BLaER1 treated with 17β-estradiol and CSF1 and Interleukin-3, amounts not matched to agents 10 nM and 100 nM (cell line): Measurements from ENCODE around the gene PHACTR2.
"Not testable (repeated sequence)": the region's sequence is repeated elsewhere in the genome, so short reads cannot be mapped to it uniquely, and the experiment has no call there.

Experiments
- H3K27ac ChIP-seq, 11 experiments: shearing (Covaris generic); formaldehyde crosslinking; 2 replicates each; pipeline ENCODE4 v1.8.1; 2022
- H3K27me3 ChIP-seq, 11 experiments: shearing (Covaris generic); formaldehyde crosslinking; 2 replicates each; pipeline ENCODE4 v1.8.1; 2022
- H3K36me3 ChIP-seq, 11 experiments: shearing (Covaris generic); formaldehyde crosslinking; 2 replicates each; pipeline ENCODE4 v1.8.1; 2022
- H3K4me1 ChIP-seq, 10 experiments: shearing (Covaris generic); formaldehyde crosslinking; 2 replicates each; pipeline ENCODE4 v1.8.1; 2022
- H3K4me2 ChIP-seq, 11 experiments: shearing (Covaris generic); formaldehyde crosslinking; 2 replicates each; pipeline ENCODE4 v1.8.1; 2022
- H3K4me3 ChIP-seq, 10 experiments: shearing (Covaris generic); formaldehyde crosslinking; 2 replicates each; pipeline ENCODE4 v1.8.1; 2022
- H3K9ac ChIP-seq, 11 experiments: shearing (Covaris generic); formaldehyde crosslinking; 2 replicates each; pipeline ENCODE4 v1.8.1; 2022
- H3K9me3 ChIP-seq, 11 experiments: shearing (Covaris generic); formaldehyde crosslinking; replicated peaks in 1 of 11; 2 replicates each; pipeline ENCODE4 v1.8.1; 2022
- H4K20me1 ChIP-seq, 11 experiments: shearing (Covaris generic); formaldehyde crosslinking; 2 replicates each; pipeline ENCODE4 v1.8.1; 2022
- Cebpa-rat ChIP-seq, 11 experiments: shearing (Covaris generic); IDR thresholded peaks; 2 replicates each; pipeline ENCODE4 v1.8.1; 2022

Gene PHACTR2

GRCh38 chr6:143772116-143773086 lies 94.6 kb downstream of the PHACTR2 start:
- H3K4me3 ChIP-seq: no peak overlapping the region
- H3K4me1 ChIP-seq: peaks cover 0 to 18% (median 0%) of the 10 kb centered on the region in 10 experiments; a peak in 4 of 20 replicates
- no peak for TF ChIP-seq Cebpa-rat (IDR thresholded peaks at IDR 0.05)
- H3K9ac ChIP-seq: no peak overlapping the region
- H3K27me3 ChIP-seq: no peaks in the 10 kb centered on the region
- H4K20me1 ChIP-seq: no peaks in the 10 kb centered on the region
- no peaks in the 10 kb centered on the region for H3K9me3 ChIP-seq
- H3K4me2 ChIP-seq: peak overlapping the region in 3 of 11 experiments; percentile 4 to 35 (median 6); a peak in 4 of 22 replicates
- H3K36me3 ChIP-seq: peaks cover 0 to 56% (median 8%) of the 10 kb centered on the region in 11 experiments; a peak in 10 of 22 replicates
- no peak overlapping the region for H3K27ac ChIP-seq

GRCh38 chr6:143773506-143774150 lies 95.9 kb downstream of the PHACTR2 start:
- no peaks in the 10 kb centered on the region for H3K27me3 ChIP-seq
- H3K9me3 ChIP-seq: no peaks in the 10 kb centered on the region
- H4K20me1 ChIP-seq: no peaks in the 10 kb centered on the region
- no peak overlapping the region for H3K4me3 ChIP-seq
- no peak overlapping the region for H3K9ac ChIP-seq
- peaks cover 0 to 55% (median 8%) of the 10 kb centered on the region in 11 experiments; a peak in 10 of 22 replicates for H3K36me3 ChIP-seq
- peak overlapping the region in 2 of 11 experiments; percentile 33 to 46; a peak in 3 of 22 replicates for H3K4me2 ChIP-seq
- no peak overlapping the region for H3K27ac ChIP-seq
- peaks cover 0 to 18% (median 0%) of the 10 kb centered on the region in 10 experiments; a peak in 4 of 20 replicates for H3K4me1 ChIP-seq
- TF ChIP-seq Cebpa-rat (IDR thresholded peaks at IDR 0.05): 0 out of 22 replicates have a peak, but pooled peaks of 1 of the 11 experiments have one; percentile 7

- no peaks in the 10 kb centered on the region for H3K27me3 ChIP-seq
- H3K9ac ChIP-seq: no peak overlapping the region
- H3K9me3 ChIP-seq: no peaks in the 10 kb centered on the region
- H4K20me1 ChIP-seq: no peaks in the 10 kb centered on the region
- H3K27ac ChIP-seq: no peak overlapping the region
- peaks cover 0 to 57% (median 13%) of the 10 kb centered on the region in 11 experiments; a peak in 11 of 22 replicates for H3K36me3 ChIP-seq
- no peak overlapping the region for H3K4me3 ChIP-seq
- no peak for TF ChIP-seq Cebpa-rat (IDR thresholded peaks at IDR 0.05)
- peaks cover 0 to 18% (median 0%) of the 10 kb centered on the region in 10 experiments; a peak in 4 of 20 replicates for H3K4me1 ChIP-seq
- H3K4me2 ChIP-seq: no peak overlapping the region
Measured at GRCh38 chr6:143774347-143774746, 96.6 kb downstream of the PHACTR2 start.

GRCh38 chr6:143775336-143775735 lies 97.6 kb downstream of the PHACTR2 start:
- no peaks in the 10 kb centered on the region for H3K9me3 ChIP-seq
- no peaks in the 10 kb centered on the region for H4K20me1 ChIP-seq
- H3K27me3 ChIP-seq: no peaks in the 10 kb centered on the region
- no peak overlapping the region for H3K4me3 ChIP-seq
- H3K27ac ChIP-seq: no peak overlapping the region
- TF ChIP-seq Cebpa-rat (IDR thresholded peaks at IDR 0.05): no peak
- no peak overlapping the region for H3K9ac ChIP-seq
- peaks cover 0 to 18% (median 0%) of the 10 kb centered on the region in 10 experiments; a peak in 4 of 20 replicates for H3K4me1 ChIP-seq
- H3K4me2 ChIP-seq: no peak overlapping the region
- H3K36me3 ChIP-seq: peaks cover 0 to 61% (median 12%) of the 10 kb centered on the region in 11 experiments; a peak in 11 of 22 replicates

GRCh38 chr6:143778926-143779325 lies 101.2 kb downstream of the PHACTR2 start:
- H3K4me2 ChIP-seq: no peak overlapping the region
- H3K4me3 ChIP-seq: no peak overlapping the region
- H3K4me1 ChIP-seq: peaks cover 0 to 12% (median 0%) of the 10 kb centered on the region in 10 experiments; a peak in 4 of 20 replicates
- no peak for TF ChIP-seq Cebpa-rat (IDR thresholded peaks at IDR 0.05)
- H3K9ac ChIP-seq: no peak overlapping the region
- H3K27me3 ChIP-seq: no peaks in the 10 kb centered on the region
- no peaks in the 10 kb centered on the region; a peak in 1 of 22 replicates for H3K9me3 ChIP-seq
- H3K27ac ChIP-seq: no peak overlapping the region
- H3K36me3 ChIP-seq: peaks cover 0 to 61% (median 16%) of the 10 kb centered on the region in 11 experiments; a peak in 10 of 22 replicates
- no peaks in the 10 kb centered on the region for H4K20me1 ChIP-seq

- no peak for TF ChIP-seq Cebpa-rat (IDR thresholded peaks at IDR 0.05)
- Histone ChIP-seq H4K20me1 (no peaks in the 10 kb centered on the region), H3K9me3 (peaks cover 22 to 35% (median 32%) of the 10 kb centered on the region in 11 experiments), H3K4me2 (peak overlapping the region in 2 of 11 experiments; percentile 25 to 27; a peak in 2 of 22 replicates), H3K4me1 (peaks cover 0 to 12% (median 0%) of the 10 kb centered on the region in 10 experiments; a peak in 4 of 20 replicates), H3K27ac (peak overlapping the region in 2 of 11 experiments; percentile 29 to 48; a peak in 3 of 22 replicates), H3K9ac (no peak overlapping the region), H3K27me3 (no peaks in the 10 kb centered on the region), H3K36me3 (peaks cover 0 to 66% (median 35%) of the 10 kb centered on the region in 11 experiments; a peak in 16 of 22 replicates), H3K4me3 (no peak overlapping the region)
Measured at GRCh38 chr6:143782481-143782880, 104.7 kb downstream of the PHACTR2 start.

- peak overlapping the region in 2 of 11 experiments; percentile 25 to 27; a peak in 3 of 22 replicates for H3K4me2 ChIP-seq
- no peaks in the 10 kb centered on the region for H3K27me3 ChIP-seq
- peaks cover 0 to 62% (median 35%) of the 10 kb centered on the region in 11 experiments; a peak in 16 of 22 replicates for H3K36me3 ChIP-seq
- H4K20me1 ChIP-seq: no peaks in the 10 kb centered on the region
- H3K9me3 ChIP-seq: peaks cover 22 to 36% (median 32%) of the 10 kb centered on the region in 11 experiments
- H3K27ac ChIP-seq: peak overlapping the region in 2 of 11 experiments; percentile 29 to 48; a peak in 3 of 22 replicates
- H3K4me3 ChIP-seq: no peak overlapping the region
- peaks cover 0 to 12% (median 0%) of the 10 kb centered on the region in 10 experiments; a peak in 4 of 20 replicates for H3K4me1 ChIP-seq
- no peak for TF ChIP-seq Cebpa-rat (IDR thresholded peaks at IDR 0.05)
- no peak overlapping the region for H3K9ac ChIP-seq
Measured at GRCh38 chr6:143783077-143783476, 105.3 kb downstream of the PHACTR2 start.

GRCh38 chr6:143784316-143784715 lies 106.6 kb downstream of the PHACTR2 start:
- Histone ChIP-seq H3K4me2 (no peak overlapping the region), H3K4me1 (peaks cover 0 to 12% (median 0%) of the 10 kb centered on the region in 10 experiments; a peak in 4 of 20 replicates), H3K4me3 (no peak overlapping the region), H4K20me1 (no peaks in the 10 kb centered on the region), H3K27ac (no peak overlapping the region), H3K9me3 (peaks cover 22 to 36% (median 32%) of the 10 kb centered on the region in 11 experiments), H3K9ac (no peak overlapping the region), H3K36me3 (peaks cover 0 to 64% (median 29%) of the 10 kb centered on the region in 11 experiments; a peak in 16 of 22 replicates), H3K27me3 (no peaks in the 10 kb centered on the region)
- no peak for TF ChIP-seq Cebpa-rat (IDR thresholded peaks at IDR 0.05)

GRCh38 chr6:143786371-143786770 lies 108.6 kb downstream of the PHACTR2 start:
- not testable (repeated sequence) for H3K9ac ChIP-seq, H3K27me3 ChIP-seq, H3K27ac ChIP-seq, H4K20me1 ChIP-seq, H3K4me2 ChIP-seq, H3K4me3 ChIP-seq
- H3K9me3 ChIP-seq: peaks cover 22 to 36% (median 32%) of the 10 kb centered on the region in 11 experiments
- peaks cover 0 to 12% (median 0%) of the 10 kb centered on the region in 10 experiments; a peak in 4 of 20 replicates for H3K4me1 ChIP-seq
- peaks cover 0 to 68% (median 35%) of the 10 kb centered on the region in 11 experiments; a peak in 16 of 22 replicates for H3K36me3 ChIP-seq
